IMR-90 (cell line): ENCODE data around the gene LDAH. TPM values are rescaled to one million over a fixed set of nuclear protein-coding genes. Genes with fewer than 3 reads are reported as not detected.

Experiments used
- ATAC-seq: fragments of 200-7000 bp; cut with Tn5 transposase; 2 replicates; pipeline ENCODE4 v1.9.1; 2020; ENCODE audit warnings: low read depth, mild to moderate bottlenecking, moderate library complexity
- BruUV-seq: library from RNA; stranded (reverse); fragments of 400-500 nt; replicated peaks from 2 replicates; lab custom pipeline; 2021; lab: Mats Ljungman, UMichigan
- CTCF ChIA-PET: fragments of 300-600 bp; formaldehyde crosslinking; extraction: SDS; loops from one replicate; lab custom pipeline; 2021; ENCODE audit warnings: antibody characterized with exemption; lab: Yijun Ruan, JAX
- POLR2A ChIA-PET: fragments of 300-600 bp; sonication (Branson Sonifier 250); formaldehyde crosslinking; loops from one replicate; lab custom pipeline; 2022; ENCODE audit warnings: antibody characterized with exemption; ENCODE audit not compliant: unreplicated experiment; lab: Charles Lee
- DNase-seq: peaks from one replicate; pipeline ENCODE4 v3.0.0; 2013
- H2AFZ ChIP-seq: replicated peaks from 2 replicates; pipeline ENCODE3; 2013; ENCODE audit warnings: low read length, mild to moderate bottlenecking; ENCODE audit not compliant: poor library complexity
- H2AK5ac ChIP-seq: 2 replicates; pipeline ENCODE4 v1.6.1; 2013; ENCODE audit warnings: low read depth, low read length, inconsistent platforms
- H2AK9ac ChIP-seq: replicated peaks from 2 replicates; pipeline ENCODE3; 2013; ENCODE audit warnings: mild to moderate bottlenecking, low read depth, low read length, moderate library complexity; ENCODE audit not compliant: poor library complexity
- H2BK120ac ChIP-seq: 2 replicates; pipeline ENCODE4 v1.6.1; 2013; ENCODE audit warnings: low read depth, low read length, inconsistent platforms
- H2BK15ac ChIP-seq: 3 replicates; pipeline ENCODE4 v1.6.1; 2013; ENCODE audit warnings: low read depth, low read length, inconsistent platforms
- H2BK20ac ChIP-seq: 2 replicates; pipeline ENCODE4 v1.6.1; 2013; ENCODE audit warnings: low read depth, mild to moderate bottlenecking, inconsistent platforms, low read length, moderate library complexity
- H2BK5ac ChIP-seq: 2 replicates; pipeline ENCODE4 v1.6.1; 2013; ENCODE audit warnings: mild to moderate bottlenecking, low read depth, low read length, inconsistent platforms; ENCODE audit not compliant: poor library complexity, severe bottlenecking
- H3K14ac ChIP-seq: replicated peaks from 2 replicates; pipeline ENCODE4 v1.6.1; 2013; ENCODE audit warnings: low read depth, low read length, inconsistent platforms
- H3K18ac ChIP-seq: 2 replicates; pipeline ENCODE4 v1.6.1; 2013; ENCODE audit warnings: low read depth, low read length, control low read depth
- H3K23ac ChIP-seq: 2 replicates; pipeline ENCODE4 v1.6.1; 2013; ENCODE audit warnings: low read depth, low read length, inconsistent platforms
- H3K27ac ChIP-seq: 2 replicates; pipeline ENCODE4 v1.5.1; 2013; ENCODE audit warnings: mild to moderate bottlenecking, control low read depth, low read length; ENCODE audit not compliant: insufficient read depth
- H3K27me3 ChIP-seq: 2 replicates; pipeline ENCODE4 v1.6.1; 2013; ENCODE audit warnings: low read length; ENCODE audit not compliant: control insufficient read depth, insufficient read depth
- H3K36me3 ChIP-seq: 2 replicates; pipeline ENCODE4 v1.6.1; 2013; ENCODE audit warnings: low read length, mixed read lengths; ENCODE audit not compliant: control insufficient read depth, insufficient read depth
- H3K4ac ChIP-seq: 2 replicates; pipeline ENCODE4 v1.6.1; 2013; ENCODE audit warnings: low read depth, low read length, inconsistent platforms
- H3K4me1 ChIP-seq: 2 replicates; pipeline ENCODE4 v1.6.1; 2013; ENCODE audit warnings: low read length, mixed read lengths; ENCODE audit not compliant: control insufficient read depth, insufficient read depth
- H3K4me2 ChIP-seq: 2 replicates; pipeline ENCODE4 v1.6.1; 2013; ENCODE audit warnings: low read depth, mild to moderate bottlenecking, control low read depth, low read length, moderate library complexity
- H3K4me3 ChIP-seq: 2 replicates; pipeline ENCODE4 v1.5.1; 2013; ENCODE audit warnings: low read depth, mild to moderate bottlenecking, control low read depth, low read length, moderate library complexity; ENCODE audit not compliant: insufficient read depth
- H3K56ac ChIP-seq: 2 replicates; pipeline ENCODE4 v1.6.1; 2013; ENCODE audit warnings: low read length, inconsistent platforms; ENCODE audit not compliant: insufficient read depth; ENCODE audit errors: extremely low read depth
- H3K79me1 ChIP-seq, 2 experiments: 2 replicates each; pipeline ENCODE4 v1.6.1; 2013; ENCODE audit warnings: low read length in 2 of 2, inconsistent platforms in 1 of 2, low read depth in 1 of 2
- H3K9ac ChIP-seq: 2 replicates; pipeline ENCODE4 v1.6.1; 2013; ENCODE audit warnings: low read depth, low read length, control low read depth
- H3K9me1 ChIP-seq: 2 replicates; pipeline ENCODE4 v1.6.1; 2013; ENCODE audit warnings: low read length, inconsistent platforms; ENCODE audit not compliant: insufficient read depth
- H3K9me3 ChIP-seq: 2 replicates; pipeline ENCODE4 v1.6.1; 2013; ENCODE audit warnings: low read length; ENCODE audit not compliant: control insufficient read depth, insufficient read depth
- H4K20me1 ChIP-seq: 2 replicates; pipeline ENCODE4 v1.6.1; 2013; ENCODE audit warnings: low read length, inconsistent platforms; ENCODE audit not compliant: insufficient read depth
- H4K5ac ChIP-seq: 2 replicates; pipeline ENCODE4 v1.6.1; 2013; ENCODE audit warnings: mild to moderate bottlenecking, low read depth, low read length, control low read depth
- H4K8ac ChIP-seq, 2 experiments: 2 replicates each; pipeline ENCODE4 v1.6.1; 2013; ENCODE audit warnings: low read depth in 2 of 2, low read length in 2 of 2, control low read depth in 1 of 2, inconsistent platforms in 1 of 2
- H4K91ac ChIP-seq: 2 replicates; pipeline ENCODE4 v1.6.1; 2013; ENCODE audit warnings: low read depth, low read length, inconsistent platforms; ENCODE audit not compliant: insufficient read depth
- BHLHE40 ChIP-seq: fragments of 150-350 bp; IDR thresholded peaks from 2 replicates; pipeline ENCODE4 v1.6.1; 2016; ENCODE audit warnings: mild to moderate bottlenecking, low read depth, low read length
- CEBPB ChIP-seq: IDR thresholded peaks from 2 replicates; pipeline ENCODE4 v1.6.1; 2012; ENCODE audit warnings: low read depth, low read length, improper control_type of control experiment
- CHD1 ChIP-seq: IDR thresholded peaks from 2 replicates; pipeline ENCODE4 v1.6.1; 2012; ENCODE audit warnings: low read depth, low read length, improper control_type of control experiment
- FOS ChIP-seq: fragments of 150-350 bp; IDR thresholded peaks from 2 replicates; pipeline ENCODE4 v1.6.1; 2016; ENCODE audit warnings: low read depth, low read length
- MAFK ChIP-seq: IDR thresholded peaks from 2 replicates; pipeline ENCODE4 v1.6.1; 2012; ENCODE audit warnings: low read depth, low read length, improper control_type of control experiment
- MAZ ChIP-seq: IDR thresholded peaks from 2 replicates; pipeline ENCODE4 v1.6.1; 2012; ENCODE audit warnings: low read depth, mild to moderate bottlenecking, low read length, improper control_type of control experiment, moderate library complexity, borderline replicate concordance
- MXI1 ChIP-seq: IDR thresholded peaks from 2 replicates; pipeline ENCODE4 v1.6.1; 2012; ENCODE audit warnings: low read depth, mild to moderate bottlenecking, low read length, moderate library complexity, borderline replicate concordance
- NFE2L2 ChIP-seq: fragments of 150-350 bp; IDR thresholded peaks from 2 replicates; pipeline ENCODE4 v1.6.1; 2016; ENCODE audit warnings: low read depth, mild to moderate bottlenecking, low read length
- POLR2A ChIP-seq: IDR thresholded peaks from 2 replicates; pipeline ENCODE4 v1.6.1; 2012; ENCODE audit warnings: mild to moderate bottlenecking, low read depth, low read length
- RAD21 ChIP-seq: IDR thresholded peaks from 2 replicates; pipeline ENCODE4 v1.6.1; 2012; ENCODE audit warnings: low read length, improper control_type of control experiment
- RCOR1 ChIP-seq: IDR thresholded peaks from 2 replicates; pipeline ENCODE4 v1.6.1; 2012; ENCODE audit warnings: mild to moderate bottlenecking, low read length, improper control_type of control experiment; ENCODE audit not compliant: insufficient replicate concordance
- RFX5 ChIP-seq: IDR thresholded peaks from 2 replicates; pipeline ENCODE4 v1.8.0; 2012; ENCODE audit warnings: low read depth, mild to moderate bottlenecking, low read length, moderate library complexity
- SMC3 ChIP-seq: fragments of 150-350 bp; IDR thresholded peaks from 2 replicates; pipeline ENCODE4 v1.6.1; 2016; ENCODE audit warnings: low read depth, mild to moderate bottlenecking, antibody characterized with exemption, low read length, moderate library complexity
- dilution Hi-C: fragments of 300-500 bp; cut with HindIII; formaldehyde crosslinking; loops from one replicate; pipeline ENCODE4 v1.14.3; 2018; ENCODE audit warnings: low sequenced_read_pairs; ENCODE audit not compliant: unreplicated experiment
- in situ Hi-C: fragments of 300-500 bp; cut with MboI; formaldehyde crosslinking; loops from 3 replicates; pipeline ENCODE4 v1.14.3; 2019; ENCODE audit warnings: low sequenced_read_pairs, inconsistent platforms, mixed read lengths
- intact Hi-C: fragments of 100-400 bp; cut with micrococcal nuclease; formaldehyde crosslinking; loops from 2 replicates; pipeline ENCODE4 v1.10.0; 2022
- polyA plus RNA-seq, 3 experiments: library from polyadenylated mRNA; depleted of rRNA; stranded (reverse); fragments of >200 nt; gene quantifications; 2 replicates each; pipeline ENCODE4 v1.2.3, GENCODE V29; 2012; ENCODE audit warnings: low replicate concordance in 1 of 3
- total RNA-seq: library from RNA; depleted of rRNA; stranded (reverse); fragments of >200 nt; gene quantifications from 2 replicates; pipeline ENCODE4 v1.2.3, GENCODE V29; 2012
- TF ChIP-seq, protein P1 (sequence below): conservative IDR thresholded peaks from 2 replicates; pipeline ENCODE4 v1.5.1; 2012; ENCODE audit warnings: mild to moderate bottlenecking, low read depth, low read length, improper control_type of control experiment
- TF ChIP-seq, protein P2 (sequence below): fragments of 150-350 bp; IDR thresholded peaks from 2 replicates; pipeline ENCODE4 v1.6.1; 2016; ENCODE audit warnings: low read depth, mild to moderate bottlenecking, low read length, moderate library complexity, borderline replicate concordance
- TF ChIP-seq, protein P3 (sequence below): fragments of 150-350 bp; IDR thresholded peaks from 2 replicates; pipeline ENCODE4 v1.6.1; 2017; ENCODE audit warnings: mild to moderate bottlenecking, antibody characterized with exemption, low read length, low read depth

LDAH gene
- total and polyA plus RNA-seq, 2 of the 4 experiments (the other 2 are of a cell fraction) = 12.1 to 31.7 TPM

DNA sequence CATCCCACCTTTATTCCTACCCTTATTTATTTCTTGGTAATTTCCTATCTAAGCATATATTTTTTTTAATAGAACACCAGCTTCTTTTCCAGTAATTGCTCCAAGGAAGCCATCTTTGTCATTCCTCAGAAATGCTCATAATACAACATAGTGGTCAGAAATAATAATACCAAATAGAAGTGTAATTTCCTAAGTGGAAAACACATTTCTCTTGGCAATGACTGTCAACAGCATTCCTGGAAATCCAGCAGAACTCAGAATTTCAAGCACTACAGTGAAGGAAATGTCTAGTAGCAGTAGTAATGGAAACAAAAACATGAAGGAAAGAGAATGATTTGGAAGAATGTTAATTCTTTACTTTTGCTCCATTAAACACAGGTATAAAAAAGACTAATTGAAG lies 99.4 kb downstream of the LDAH start:
- no peak overlapping the region for H2AK5ac ChIP-seq
- no peak overlapping the region for H2AK9ac ChIP-seq
- no peak overlapping the region for H4K5ac ChIP-seq
- H2BK15ac ChIP-seq = no peak overlapping the region
- no peak overlapping the region for H4K8ac ChIP-seq
- no peak overlapping the region for H3K14ac ChIP-seq
- no peak overlapping the region for H3K23ac ChIP-seq
- intact Hi-C loops = no loop called here
- no peak overlapping the region for H4K91ac ChIP-seq
- peaks cover 2% of the 10 kb centered on the region; the same call in 1 of the 2 replicates for H3K36me3 ChIP-seq
- H3K4me3 ChIP-seq = no peak overlapping the region
- no peak overlapping the region for H3K4me2 ChIP-seq
- H3K9me1 ChIP-seq = no peaks in the 10 kb centered on the region; the same call in 1 of the 2 replicates
- peaks cover 5% of the 10 kb centered on the region for H3K4me1 ChIP-seq
- no peak overlapping the region for H3K27ac ChIP-seq
- H2BK120ac ChIP-seq = no peak overlapping the region
- POLR2A ChIA-PET = no interaction called here
- peak; percentile 66 for ATAC-seq
- CTCF ChIA-PET = no interaction called here
- H3K18ac ChIP-seq = no peak overlapping the region
- H2BK20ac ChIP-seq = no peak overlapping the region
- dilution Hi-C loops = no loop called here
- no peak overlapping the region for H3K9ac ChIP-seq
- no peak overlapping the region for H3K4ac ChIP-seq
- no peaks in the 10 kb centered on the region for H4K20me1 ChIP-seq
- no peaks in the 10 kb centered on the region for H3K27me3 ChIP-seq
- in situ Hi-C loops = no loop called here
- no peaks in the 10 kb centered on the region; a peak in 1 of 4 replicates for H3K79me1 ChIP-seq
- no peaks in the 10 kb centered on the region for H3K9me3 ChIP-seq
- no peak overlapping the region for H2AFZ ChIP-seq
- TF ChIP-seq, protein P1, sequence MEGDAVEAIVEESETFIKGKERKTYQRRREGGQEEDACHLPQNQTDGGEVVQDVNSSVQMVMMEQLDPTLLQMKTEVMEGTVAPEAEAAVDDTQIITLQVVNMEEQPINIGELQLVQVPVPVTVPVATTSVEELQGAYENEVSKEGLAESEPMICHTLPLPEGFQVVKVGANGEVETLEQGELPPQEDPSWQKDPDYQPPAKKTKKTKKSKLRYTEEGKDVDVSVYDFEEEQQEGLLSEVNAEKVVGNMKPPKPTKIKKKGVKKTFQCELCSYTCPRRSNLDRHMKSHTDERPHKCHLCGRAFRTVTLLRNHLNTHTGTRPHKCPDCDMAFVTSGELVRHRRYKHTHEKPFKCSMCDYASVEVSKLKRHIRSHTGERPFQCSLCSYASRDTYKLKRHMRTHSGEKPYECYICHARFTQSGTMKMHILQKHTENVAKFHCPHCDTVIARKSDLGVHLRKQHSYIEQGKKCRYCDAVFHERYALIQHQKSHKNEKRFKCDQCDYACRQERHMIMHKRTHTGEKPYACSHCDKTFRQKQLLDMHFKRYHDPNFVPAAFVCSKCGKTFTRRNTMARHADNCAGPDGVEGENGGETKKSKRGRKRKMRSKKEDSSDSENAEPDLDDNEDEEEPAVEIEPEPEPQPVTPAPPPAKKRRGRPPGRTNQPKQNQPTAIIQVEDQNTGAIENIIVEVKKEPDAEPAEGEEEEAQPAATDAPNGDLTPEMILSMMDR = no peak
- no peak for TF ChIP-seq MAFK
- TF ChIP-seq MXI1 = no peak
- no peak for TF ChIP-seq BHLHE40
- no peak for TF ChIP-seq FOS
- TF ChIP-seq CEBPB = no peak
- TF ChIP-seq SMC3 = no peak
- TF ChIP-seq POLR2A = no peak
- no peak for TF ChIP-seq RFX5
- TF ChIP-seq RAD21 = no peak
- TF ChIP-seq, protein P2, sequence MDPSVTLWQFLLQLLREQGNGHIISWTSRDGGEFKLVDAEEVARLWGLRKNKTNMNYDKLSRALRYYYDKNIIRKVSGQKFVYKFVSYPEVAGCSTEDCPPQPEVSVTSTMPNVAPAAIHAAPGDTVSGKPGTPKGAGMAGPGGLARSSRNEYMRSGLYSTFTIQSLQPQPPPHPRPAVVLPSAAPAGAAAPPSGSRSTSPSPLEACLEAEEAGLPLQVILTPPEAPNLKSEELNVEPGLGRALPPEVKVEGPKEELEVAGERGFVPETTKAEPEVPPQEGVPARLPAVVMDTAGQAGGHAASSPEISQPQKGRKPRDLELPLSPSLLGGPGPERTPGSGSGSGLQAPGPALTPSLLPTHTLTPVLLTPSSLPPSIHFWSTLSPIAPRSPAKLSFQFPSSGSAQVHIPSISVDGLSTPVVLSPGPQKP = no peak
- TF ChIP-seq MAZ = no peak
- no peak for TF ChIP-seq NFE2L2
- TF ChIP-seq, protein P3, sequence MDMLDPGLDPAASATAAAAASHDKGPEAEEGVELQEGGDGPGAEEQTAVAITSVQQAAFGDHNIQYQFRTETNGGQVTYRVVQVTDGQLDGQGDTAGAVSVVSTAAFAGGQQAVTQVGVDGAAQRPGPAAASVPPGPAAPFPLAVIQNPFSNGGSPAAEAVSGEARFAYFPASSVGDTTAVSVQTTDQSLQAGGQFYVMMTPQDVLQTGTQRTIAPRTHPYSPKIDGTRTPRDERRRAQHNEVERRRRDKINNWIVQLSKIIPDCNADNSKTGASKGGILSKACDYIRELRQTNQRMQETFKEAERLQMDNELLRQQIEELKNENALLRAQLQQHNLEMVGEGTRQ = no peak
- no peak for TF ChIP-seq CHD1
- no peak for TF ChIP-seq RCOR1
- no peak overlapping the region for H2BK5ac ChIP-seq
- BruUV-seq = no TSS peak
- peak; percentile 61 for DNase-seq
- no peak overlapping the region for H3K56ac ChIP-seq
